ENCODE data around the gene SLC30A1.

SLC30A1 gene

DNA sequence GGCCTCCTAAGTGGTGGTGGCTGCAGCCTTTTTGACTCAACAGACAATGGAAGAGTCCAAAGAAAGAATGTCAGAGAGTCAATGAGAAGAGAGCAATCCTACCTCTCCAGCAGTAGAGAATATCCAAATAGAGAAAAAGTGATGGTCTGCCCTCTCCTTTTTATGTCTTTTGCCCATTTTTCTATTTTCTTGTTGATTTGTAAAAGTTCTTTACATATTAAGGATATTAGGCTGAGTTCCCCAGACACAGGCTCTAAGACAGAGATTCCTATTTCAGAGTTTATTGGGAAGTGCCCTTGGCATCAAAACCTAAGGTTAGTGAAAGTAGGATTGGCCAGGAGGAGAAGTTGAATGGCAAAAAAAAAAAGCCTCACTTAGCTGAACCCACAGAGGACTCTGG is 20.3 kb upstream of the SLC30A1 start:
- H4K20me1 ChIP-seq (ENCODE audit: insufficient read depth, low read length), result no peaks in the 10 kb centered on the region
- TF ChIP-seq EZH2 (IDR thresholded peaks at IDR 0.05; ENCODE audit: borderline replicate concordance, low read length) (no peak), CTCF (IDR thresholded peaks at IDR 0.05; ENCODE audit: low read length) (no peak)
- H3K27ac ChIP-seq (ENCODE audit: low read depth, low read length, poor library complexity, severe bottlenecking), result no peak overlapping the region

DNA sequence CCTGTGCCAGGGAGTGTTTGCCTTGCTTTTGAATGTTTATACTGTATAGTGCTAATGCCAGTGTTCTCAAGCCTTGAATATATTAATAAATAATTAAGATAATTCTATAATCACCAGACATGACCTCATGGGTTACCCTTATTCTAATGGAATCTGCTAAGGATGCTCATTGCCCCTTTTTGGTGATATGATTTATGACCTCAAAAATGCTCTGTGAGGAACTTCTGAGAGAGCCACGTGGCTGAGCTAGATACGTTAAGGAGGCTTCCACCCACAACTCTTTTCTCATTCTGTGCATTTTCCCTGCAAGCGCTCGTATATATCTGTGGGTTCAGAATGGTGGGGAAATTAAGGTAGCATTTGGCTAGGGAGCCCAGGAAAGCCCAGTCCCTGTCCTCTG is 19.6 kb upstream of the SLC30A1 start:
- no peak overlapping the region for H3K4me2 ChIP-seq (ENCODE audit: low read length)
- no peak overlapping the region for H3K4me3 ChIP-seq (ENCODE audit: low read depth, low read length, poor library complexity, severe bottlenecking)
- H2AFZ ChIP-seq (ENCODE audit: low read length), result no peak overlapping the region
- no peak overlapping the region for H3K27ac ChIP-seq (ENCODE audit: low read depth, low read length, poor library complexity, severe bottlenecking)
- no peaks in the 10 kb centered on the region for H3K79me2 ChIP-seq (ENCODE audit: insufficient read depth, low read length)
- H3K4me1 ChIP-seq (ENCODE audit: insufficient read depth, low read length, severe bottlenecking), result no peaks in the 10 kb centered on the region
- H4K20me1 ChIP-seq (ENCODE audit: insufficient read depth, low read length), result no peaks in the 10 kb centered on the region
- H3K9me2 ChIP-seq (ENCODE audit: low read depth, low read length), result no peaks in the 10 kb centered on the region
- TF ChIP-seq CTCF (IDR thresholded peaks at IDR 0.05; ENCODE audit: low read length), result no peak
- H3K9ac ChIP-seq (ENCODE audit: low read length), result no peak overlapping the region
- H3K9me3 ChIP-seq (ENCODE audit: low read length), result no peaks in the 10 kb centered on the region
- no peaks in the 10 kb centered on the region for H3K27me3 ChIP-seq (ENCODE audit: insufficient read depth, low read length)
- no peaks in the 10 kb centered on the region; the same call in 1 of the 2 replicates for H3K36me3 ChIP-seq (ENCODE audit: insufficient read depth, low read length)
- H3F3A ChIP-seq (ENCODE audit: insufficient read depth, low read length), result no peaks in the 10 kb centered on the region

More for the DNA sequence above, 20.3 kb upstream of the SLC30A1 start:
- Histone ChIP-seq H3K4me2 (ENCODE audit: low read length) (no peak overlapping the region), H3K9ac (ENCODE audit: low read length) (no peak overlapping the region), H2AFZ (ENCODE audit: low read length) (no peak overlapping the region), H3F3A (ENCODE audit: insufficient read depth, low read length) (no peaks in the 10 kb centered on the region), H3K79me2 (ENCODE audit: insufficient read depth, low read length) (no peaks in the 10 kb centered on the region), H3K4me3 (ENCODE audit: low read depth, low read length, poor library complexity, severe bottlenecking) (no peak overlapping the region), H3K9me2 (ENCODE audit: low read depth, low read length) (no peaks in the 10 kb centered on the region), H3K27me3 (ENCODE audit: insufficient read depth, low read length) (no peaks in the 10 kb centered on the region), H3K36me3 (ENCODE audit: insufficient read depth, low read length) (no peaks in the 10 kb centered on the region; the same call in 1 of the 2 replicates), H3K9me3 (ENCODE audit: low read length) (no peaks in the 10 kb centered on the region), H3K4me1 (ENCODE audit: insufficient read depth, low read length, severe bottlenecking) (no peaks in the 10 kb centered on the region)

DNA sequence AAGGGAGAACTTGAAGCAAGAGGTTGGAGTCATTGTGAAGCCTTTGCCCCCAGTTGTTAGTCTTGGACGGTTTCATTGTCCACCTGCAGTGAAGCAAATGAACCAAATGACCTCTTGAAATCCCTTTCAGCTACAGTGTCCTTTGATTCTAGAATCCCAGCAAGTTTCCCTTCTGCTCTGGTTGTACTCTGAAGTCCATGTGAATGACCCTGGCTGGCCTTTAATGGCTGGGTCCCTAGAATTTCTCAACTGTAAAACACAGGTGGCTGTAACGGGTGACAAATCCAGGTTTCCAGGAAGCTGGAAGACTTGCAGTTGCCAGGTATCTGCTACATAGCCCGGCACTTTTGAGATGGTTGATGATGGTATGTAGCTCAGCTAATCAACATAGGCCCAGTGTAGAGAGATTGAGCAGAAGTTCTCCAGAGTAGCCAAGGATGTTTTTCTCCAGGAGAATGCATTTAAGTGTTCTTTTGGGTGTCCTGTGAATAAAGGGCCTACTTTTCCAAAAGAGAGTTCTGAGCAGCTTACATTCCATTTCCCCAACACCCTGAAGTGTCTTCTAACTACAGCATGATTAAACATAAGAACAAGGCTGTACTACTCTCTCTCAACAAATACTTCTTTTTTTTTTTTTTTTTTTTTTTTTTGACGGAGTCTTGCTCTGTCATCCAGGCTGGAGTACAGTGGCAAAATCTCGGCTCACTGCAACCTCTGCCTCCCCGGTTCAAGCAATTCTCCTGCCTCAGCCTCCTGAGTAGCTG is 17.6 kb upstream of the SLC30A1 start:
- H3K36me3 ChIP-seq (ENCODE audit: insufficient read depth, low read length), result no peaks in the 10 kb centered on the region
- H4K20me1 ChIP-seq (ENCODE audit: insufficient read depth, low read length), result no peaks in the 10 kb centered on the region
- no peaks in the 10 kb centered on the region for H3K4me1 ChIP-seq (ENCODE audit: insufficient read depth, low read length, severe bottlenecking)
- H3K9ac ChIP-seq (ENCODE audit: low read length), result no peak overlapping the region
- no peak overlapping the region for H2AFZ ChIP-seq (ENCODE audit: low read length)
- TF ChIP-seq EZH2 (IDR thresholded peaks at IDR 0.05; ENCODE audit: borderline replicate concordance, low read length) (no peak), CTCF (IDR thresholded peaks at IDR 0.05; ENCODE audit: low read length) (no peak)
- no peaks in the 10 kb centered on the region for H3K9me3 ChIP-seq (ENCODE audit: low read length)
- H3K27me3 ChIP-seq (ENCODE audit: insufficient read depth, low read length), result no peaks in the 10 kb centered on the region
- no peaks in the 10 kb centered on the region for H3K9me2 ChIP-seq (ENCODE audit: low read depth, low read length)
- no peaks in the 10 kb centered on the region for H3K79me2 ChIP-seq (ENCODE audit: insufficient read depth, low read length)
- H3K27ac ChIP-seq (ENCODE audit: low read depth, low read length, poor library complexity, severe bottlenecking), result no peak overlapping the region
- H3K4me3 ChIP-seq (ENCODE audit: low read depth, low read length, poor library complexity, severe bottlenecking), result no peak overlapping the region
- no peak overlapping the region for H3K4me2 ChIP-seq (ENCODE audit: low read length)
- H3F3A ChIP-seq (ENCODE audit: insufficient read depth, low read length), result no peaks in the 10 kb centered on the region

Data from OCI-LY1 (cell line).